ENCODE data around the gene STRADB.
"Not testable (repeated sequence)": the region's sequence is repeated elsewhere in the genome, so short reads cannot be mapped to it uniquely, and the experiment has no call there.

STRADB gene

GRCh38 chr2:201415149-201415548, 36.4 kb upstream of the STRADB start:
- DNase-seq (ENCODE audit: low read depth) = no peak
- TF ChIP-seq, protein P1, sequence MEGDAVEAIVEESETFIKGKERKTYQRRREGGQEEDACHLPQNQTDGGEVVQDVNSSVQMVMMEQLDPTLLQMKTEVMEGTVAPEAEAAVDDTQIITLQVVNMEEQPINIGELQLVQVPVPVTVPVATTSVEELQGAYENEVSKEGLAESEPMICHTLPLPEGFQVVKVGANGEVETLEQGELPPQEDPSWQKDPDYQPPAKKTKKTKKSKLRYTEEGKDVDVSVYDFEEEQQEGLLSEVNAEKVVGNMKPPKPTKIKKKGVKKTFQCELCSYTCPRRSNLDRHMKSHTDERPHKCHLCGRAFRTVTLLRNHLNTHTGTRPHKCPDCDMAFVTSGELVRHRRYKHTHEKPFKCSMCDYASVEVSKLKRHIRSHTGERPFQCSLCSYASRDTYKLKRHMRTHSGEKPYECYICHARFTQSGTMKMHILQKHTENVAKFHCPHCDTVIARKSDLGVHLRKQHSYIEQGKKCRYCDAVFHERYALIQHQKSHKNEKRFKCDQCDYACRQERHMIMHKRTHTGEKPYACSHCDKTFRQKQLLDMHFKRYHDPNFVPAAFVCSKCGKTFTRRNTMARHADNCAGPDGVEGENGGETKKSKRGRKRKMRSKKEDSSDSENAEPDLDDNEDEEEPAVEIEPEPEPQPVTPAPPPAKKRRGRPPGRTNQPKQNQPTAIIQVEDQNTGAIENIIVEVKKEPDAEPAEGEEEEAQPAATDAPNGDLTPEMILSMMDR (IDR thresholded peaks at IDR 0.05; ENCODE audit: insufficient read depth, low read depth, low read length, missing control alignments) = no peak
- H3K4me3 ChIP-seq (ENCODE audit: low read depth, low read length) = no peak overlapping the region

GRCh38 chr2:201419057-201419635, 32.4 kb upstream of the STRADB start:
- no peak for DNase-seq (ENCODE audit: low read depth)
- H3K4me3 ChIP-seq (ENCODE audit: low read depth, low read length) = no peak overlapping the region
- TF ChIP-seq, protein P1 (IDR thresholded peaks at IDR 0.05; ENCODE audit: insufficient read depth, low read depth, low read length, missing control alignments) = no peak

GRCh38 chr2:201419986-201420385, 31.6 kb upstream of the STRADB start:
- H3K4me3 ChIP-seq (ENCODE audit: low read depth, low read length) = no peak overlapping the region
- TF ChIP-seq, protein P1 (IDR thresholded peaks at IDR 0.05; ENCODE audit: insufficient read depth, low read depth, low read length, missing control alignments) = no peak
- no peak for DNase-seq (ENCODE audit: low read depth)

GRCh38 chr2:201420442-201421113, 31.0 kb upstream of the STRADB start:
- peak; percentile 8 for DNase-seq (ENCODE audit: low read depth)
- H3K4me3 ChIP-seq (ENCODE audit: low read depth, low read length) = no peak overlapping the region
- TF ChIP-seq, protein P1 (IDR thresholded peaks at IDR 0.05; ENCODE audit: insufficient read depth, low read depth, low read length, missing control alignments) = no peak

- no peak for DNase-seq (ENCODE audit: low read depth)
- no peak overlapping the region for H3K4me3 ChIP-seq (ENCODE audit: low read depth, low read length)
- TF ChIP-seq, protein P1 (IDR thresholded peaks at IDR 0.05; ENCODE audit: insufficient read depth, low read depth, low read length, missing control alignments) = no peak
Observed at GRCh38 chr2:201425952-201426351, 25.6 kb upstream of the STRADB start.

DNA sequence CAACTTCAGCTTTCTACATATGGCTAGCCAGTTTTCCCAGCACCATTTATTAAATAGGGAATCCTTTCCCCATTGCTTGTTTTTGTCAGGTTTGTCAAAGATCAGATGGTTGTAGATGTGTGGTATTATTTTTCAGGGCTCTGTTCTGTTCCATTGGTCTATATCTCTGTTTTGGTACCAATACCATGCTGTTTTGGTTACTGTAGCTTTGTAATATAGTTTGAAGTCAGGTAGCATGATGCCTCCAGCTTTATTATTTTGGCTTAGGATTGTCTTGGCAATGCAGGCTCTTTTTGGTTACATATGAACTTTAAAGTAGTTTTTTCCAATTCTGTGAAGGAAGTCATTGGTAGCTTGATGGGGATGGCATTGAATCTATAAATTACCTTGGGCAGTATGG, 23.2 kb upstream of the STRADB start:
- H3K4me3 ChIP-seq (ENCODE audit: low read depth, low read length); DNase-seq (ENCODE audit: low read depth): not testable (repeated sequence)

- DNase-seq (ENCODE audit: low read depth); H3K4me3 ChIP-seq (ENCODE audit: low read depth, low read length): not testable (repeated sequence)
Observed at GRCh38 chr2:201429835-201430234, 21.7 kb upstream of the STRADB start.

DNA sequence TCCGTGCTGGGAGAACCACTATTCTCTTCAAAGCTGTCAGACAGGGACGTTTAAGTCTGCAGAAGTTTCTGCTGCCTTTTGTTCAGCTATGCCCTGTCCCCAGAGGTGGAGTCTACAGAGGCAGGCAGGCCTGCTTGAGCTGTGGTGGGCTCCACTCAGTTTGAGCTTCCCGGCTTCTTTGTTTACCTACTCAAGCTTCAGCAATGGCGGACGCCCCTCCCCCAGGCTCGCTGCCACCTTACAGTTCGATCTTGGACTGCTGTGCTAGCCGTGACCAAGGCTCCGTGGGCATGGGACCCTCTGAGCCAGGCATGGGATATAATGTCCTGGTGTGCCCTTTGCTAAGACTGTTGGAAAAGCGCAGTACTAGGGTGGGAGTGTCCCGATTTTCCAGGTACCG, 21.2 kb upstream of the STRADB start:
- not testable (repeated sequence) for DNase-seq (ENCODE audit: low read depth); H3K4me3 ChIP-seq (ENCODE audit: low read depth, low read length)
